AG09309 (cell line): Measurements from ENCODE around the gene BCL2L13.

ENCODE experiments used
- DNase-seq: peaks from one replicate; pipeline ENCODE4 v3.0.0-alpha.2; 2010; ENCODE audit warnings: low read depth
- H3K4me3 ChIP-seq: 2 replicates; pipeline ENCODE4 v1.5.1; 2011; ENCODE audit warnings: mild to moderate bottlenecking, low read depth, low read length, moderate library complexity; ENCODE audit not compliant: control insufficient read depth
- TF ChIP-seq, protein P1 (sequence below): IDR thresholded peaks from 2 replicates; pipeline ENCODE4 v1.5.1; 2011; ENCODE audit warnings: mild to moderate bottlenecking, low read depth, low read length, inconsistent platforms; ENCODE audit not compliant: insufficient read depth, control insufficient read depth; ENCODE audit errors: missing control alignments

Gene BCL2L13

DNA sequence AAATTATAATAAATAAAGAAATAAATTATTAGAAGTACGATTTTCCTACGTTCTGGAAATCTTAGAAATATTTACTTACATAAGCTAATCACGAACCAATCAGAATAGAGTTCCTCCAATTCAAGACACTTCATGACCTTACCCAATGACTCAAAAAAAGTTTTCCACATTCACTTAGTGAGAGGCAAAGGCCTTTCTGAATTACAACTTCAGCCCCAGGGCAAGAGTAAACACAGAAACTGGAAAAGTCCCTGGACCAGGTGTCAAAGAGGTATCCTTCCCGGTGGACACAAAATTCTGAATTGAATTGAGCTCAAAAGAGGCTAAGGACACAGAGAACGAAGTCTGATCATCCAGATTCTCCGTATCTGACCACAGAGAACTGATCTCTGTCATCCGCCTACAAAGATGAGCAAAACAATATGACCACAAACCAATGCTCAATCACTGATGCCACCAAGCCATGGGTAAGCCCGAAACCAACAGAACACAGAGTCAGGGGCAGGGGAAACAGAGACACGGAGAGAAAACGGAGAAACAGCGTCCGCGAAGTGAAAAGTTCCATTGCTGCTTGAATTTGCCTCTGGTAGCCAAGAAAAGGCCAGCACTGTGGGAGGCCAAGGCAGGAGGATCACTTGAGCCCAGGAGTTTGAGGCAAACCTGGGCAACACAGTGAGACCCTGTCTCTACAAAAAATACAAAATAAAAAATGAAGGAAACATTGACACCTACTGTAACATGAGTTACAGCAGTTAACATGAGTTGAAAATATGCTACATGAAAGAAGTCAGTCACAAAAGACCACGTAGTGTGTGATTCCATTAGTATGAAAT, 128.9 kb downstream of the BCL2L13 start:
- no peak overlapping the region for H3K4me3 ChIP-seq
- DNase-seq, result no peak
- TF ChIP-seq, protein P1, sequence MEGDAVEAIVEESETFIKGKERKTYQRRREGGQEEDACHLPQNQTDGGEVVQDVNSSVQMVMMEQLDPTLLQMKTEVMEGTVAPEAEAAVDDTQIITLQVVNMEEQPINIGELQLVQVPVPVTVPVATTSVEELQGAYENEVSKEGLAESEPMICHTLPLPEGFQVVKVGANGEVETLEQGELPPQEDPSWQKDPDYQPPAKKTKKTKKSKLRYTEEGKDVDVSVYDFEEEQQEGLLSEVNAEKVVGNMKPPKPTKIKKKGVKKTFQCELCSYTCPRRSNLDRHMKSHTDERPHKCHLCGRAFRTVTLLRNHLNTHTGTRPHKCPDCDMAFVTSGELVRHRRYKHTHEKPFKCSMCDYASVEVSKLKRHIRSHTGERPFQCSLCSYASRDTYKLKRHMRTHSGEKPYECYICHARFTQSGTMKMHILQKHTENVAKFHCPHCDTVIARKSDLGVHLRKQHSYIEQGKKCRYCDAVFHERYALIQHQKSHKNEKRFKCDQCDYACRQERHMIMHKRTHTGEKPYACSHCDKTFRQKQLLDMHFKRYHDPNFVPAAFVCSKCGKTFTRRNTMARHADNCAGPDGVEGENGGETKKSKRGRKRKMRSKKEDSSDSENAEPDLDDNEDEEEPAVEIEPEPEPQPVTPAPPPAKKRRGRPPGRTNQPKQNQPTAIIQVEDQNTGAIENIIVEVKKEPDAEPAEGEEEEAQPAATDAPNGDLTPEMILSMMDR, result no peak

DNA sequence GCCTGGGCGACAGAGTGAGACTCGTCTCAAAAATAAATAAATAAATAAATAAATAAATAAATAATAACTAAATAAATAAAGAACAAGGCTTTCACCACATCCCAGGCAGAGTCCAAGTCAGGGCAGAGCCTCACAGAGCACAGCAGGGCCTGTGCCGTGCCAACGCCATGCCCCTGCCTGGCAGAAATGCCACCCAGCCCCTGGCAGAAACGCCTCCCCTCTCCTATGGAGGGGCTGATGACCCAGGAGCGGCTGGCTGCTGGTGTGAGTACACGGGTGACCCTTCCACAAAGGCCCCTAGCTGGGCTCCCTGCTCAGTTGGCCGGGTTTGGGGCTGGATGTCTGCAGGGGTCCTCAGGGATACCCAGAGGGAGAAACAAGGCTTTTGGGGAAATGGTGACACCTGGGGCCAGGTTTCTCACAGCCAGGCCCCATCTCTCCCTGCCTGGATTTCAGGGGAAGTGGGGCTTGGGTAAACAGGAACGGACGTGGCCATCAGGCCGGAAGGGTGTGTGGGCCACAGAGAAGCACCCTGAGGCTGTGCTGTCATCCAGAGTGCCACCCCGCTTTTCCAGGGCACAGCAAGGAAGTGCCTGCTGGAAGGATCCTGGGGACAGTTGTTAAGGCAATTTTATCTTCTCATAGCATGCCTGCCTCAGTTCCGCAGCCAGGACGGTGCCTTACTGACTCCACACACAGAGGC, 130.6 kb downstream of the BCL2L13 start:
- H3K4me3 ChIP-seq, result no peak overlapping the region
- no peak for DNase-seq
- TF ChIP-seq, protein P1, result no peak

DNA sequence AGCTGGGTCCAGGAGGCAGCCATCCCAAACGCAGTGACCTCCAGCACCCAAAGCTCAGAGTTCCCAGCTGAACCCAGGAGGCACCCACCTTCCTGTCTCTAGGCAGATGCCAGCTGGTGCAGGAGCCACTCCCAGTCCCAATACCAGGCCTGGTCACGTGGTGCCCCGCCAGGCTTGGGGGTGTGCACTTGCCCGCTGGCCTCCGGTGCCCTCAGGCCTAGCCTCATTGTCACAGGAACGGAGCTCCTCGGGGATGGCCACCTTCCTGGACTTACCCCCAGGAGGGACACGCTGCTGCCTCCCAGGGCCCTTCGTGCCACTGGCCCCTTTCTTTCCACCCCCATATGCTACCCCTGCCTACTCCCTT, 131.1 kb downstream of the BCL2L13 start:
- TF ChIP-seq, protein P1, result no peak
- no peak overlapping the region for H3K4me3 ChIP-seq
- DNase-seq, result no peak

DNA sequence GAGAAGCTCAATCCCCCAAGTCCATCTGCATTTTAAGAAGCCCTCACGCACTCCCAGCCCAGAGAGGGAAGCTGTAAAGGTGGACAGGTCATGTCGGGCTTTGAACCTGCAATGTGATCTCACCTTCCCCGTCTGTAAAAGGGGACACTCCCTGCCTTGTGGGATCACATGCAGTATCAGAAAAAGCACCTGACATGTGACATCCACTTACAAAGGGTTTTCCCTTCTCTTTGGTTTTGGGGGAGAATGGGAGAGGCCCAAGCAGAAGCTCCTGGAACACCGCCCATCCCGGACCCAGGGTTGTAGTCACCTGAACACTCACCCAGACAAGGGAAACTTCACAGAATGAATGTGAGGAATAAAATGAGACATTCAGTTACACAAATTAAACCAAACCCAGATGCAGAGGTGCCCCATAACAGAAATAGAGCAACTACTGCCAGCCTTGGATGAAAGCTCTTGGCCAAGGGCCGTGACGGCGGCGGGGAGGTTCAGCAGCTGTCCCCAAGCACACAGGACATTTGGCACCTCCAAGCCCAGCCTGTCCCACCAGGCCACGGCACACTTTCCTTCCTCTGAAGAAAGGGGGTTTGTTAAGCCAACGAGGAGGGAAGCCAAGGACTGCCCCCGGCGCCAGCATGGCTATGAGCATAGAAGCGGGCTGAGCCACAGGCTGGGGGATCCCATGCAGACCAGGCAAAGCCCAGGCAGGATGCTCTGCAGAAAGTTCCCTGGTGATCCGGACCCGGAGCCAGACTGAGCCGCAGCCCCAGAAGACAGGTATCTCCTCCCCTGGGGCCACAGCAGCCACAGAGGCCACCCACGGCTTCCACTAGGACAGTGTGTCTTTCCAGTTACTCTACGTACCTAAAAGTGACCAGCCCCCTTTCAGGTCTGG, 131.9 kb downstream of the BCL2L13 start:
- no peak overlapping the region for H3K4me3 ChIP-seq
- no peak for DNase-seq
- TF ChIP-seq, protein P1, result no peak

DNA sequence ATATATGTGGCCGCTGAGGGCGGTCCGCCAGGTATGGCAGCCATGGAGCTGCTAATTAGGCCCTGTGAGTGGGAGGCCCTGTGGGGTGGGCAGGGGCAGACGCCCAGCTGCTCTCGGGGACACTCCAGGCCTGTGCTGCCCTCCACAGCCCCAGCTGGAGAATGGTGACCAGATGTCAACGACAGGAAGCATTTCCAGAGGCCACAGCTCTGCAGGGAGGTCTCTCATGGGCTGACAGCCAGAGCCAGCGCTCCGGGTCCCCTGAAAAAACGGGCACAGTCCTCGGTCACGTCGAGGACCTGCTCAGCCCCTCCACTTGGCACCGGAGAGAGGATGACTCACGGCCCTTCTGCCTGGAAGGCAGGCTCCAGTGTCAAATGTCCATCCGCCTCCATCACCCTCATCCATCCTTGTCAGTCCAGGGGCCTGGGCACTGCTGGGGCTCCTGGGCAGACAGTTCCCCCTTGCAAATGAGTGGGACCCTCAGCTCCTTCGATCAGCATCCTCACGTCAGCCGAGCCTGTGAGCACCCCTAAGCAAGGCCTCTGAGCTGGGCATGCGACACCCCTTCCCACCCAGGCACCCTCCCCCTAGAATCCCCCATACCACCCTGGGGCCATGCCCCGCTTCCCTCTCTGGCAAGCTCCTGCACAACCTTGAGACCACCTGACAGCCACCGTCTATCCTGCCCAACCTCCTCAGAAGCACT, 133.8 kb downstream of the BCL2L13 start:
- no peak for DNase-seq
- TF ChIP-seq, protein P1, result no peak
- no peak overlapping the region for H3K4me3 ChIP-seq

DNA sequence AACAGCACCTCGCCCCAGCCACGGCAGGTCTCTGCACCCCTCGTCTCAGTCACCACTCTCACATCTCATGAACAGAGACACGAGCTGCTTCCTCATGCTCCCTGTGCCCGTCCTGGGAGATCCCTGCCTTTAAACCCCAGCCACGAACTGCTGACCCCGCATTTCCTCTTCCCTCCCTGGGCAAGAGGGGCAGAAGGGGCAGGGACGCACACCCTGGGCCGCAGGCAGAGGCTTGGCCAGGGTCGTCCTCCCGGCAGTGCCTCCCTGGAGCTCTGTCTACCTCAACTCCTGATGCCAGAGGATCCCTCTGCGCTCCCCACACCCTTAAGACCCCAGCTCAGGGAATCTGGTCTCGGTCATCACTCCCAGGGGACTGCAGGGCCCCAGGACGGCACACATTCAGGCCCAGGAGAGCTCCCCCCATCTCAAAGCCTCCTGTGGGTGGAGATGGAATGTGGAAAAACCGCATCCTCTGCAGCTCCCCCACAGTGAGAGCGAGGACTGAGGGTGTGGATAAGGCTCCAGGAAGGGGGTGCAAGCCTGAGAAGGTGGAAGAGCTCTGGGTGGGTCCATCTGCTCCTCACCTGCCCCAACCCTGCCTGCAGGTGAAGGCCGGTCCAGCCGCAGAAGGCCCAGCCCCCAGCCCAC, 134.5 kb downstream of the BCL2L13 start:
- peak overlapping the region; percentile 78 for H3K4me3 ChIP-seq
- peak; percentile 8 for DNase-seq
- TF ChIP-seq, protein P1, result no peak
